Mucosa of stomach (tissue), 1 donor: ENCODE data around the gene IFNAR1.

Experiments
- H3K27me3 ChIP-seq: one replicate; pipeline ENCODE4 v1.7.0; 2013; ENCODE audit warnings: mild to moderate bottlenecking, low read length; ENCODE audit not compliant: control insufficient read depth, insufficient read depth
- H3K36me3 ChIP-seq: one replicate; pipeline ENCODE4 v1.7.0; 2013; ENCODE audit warnings: low read length; ENCODE audit not compliant: control insufficient read depth, insufficient read depth
- H3K4me1 ChIP-seq: one replicate; pipeline ENCODE4 v1.7.0; 2013; ENCODE audit warnings: mild to moderate bottlenecking, low read length; ENCODE audit not compliant: control insufficient read depth, insufficient read depth
- H3K4me3 ChIP-seq: one replicate; pipeline ENCODE4 v1.7.0; 2013; ENCODE audit warnings: low read length
- H3K9ac ChIP-seq: one replicate; pipeline ENCODE4 v1.7.0; 2013; ENCODE audit warnings: mild to moderate bottlenecking, low read length, moderate library complexity
- H3K9me3 ChIP-seq: one replicate; pipeline ENCODE4 v1.7.0; 2013; ENCODE audit warnings: mild to moderate bottlenecking, low read length, moderate library complexity; ENCODE audit not compliant: control insufficient read depth
- donor health status: Pancreatic carcinoma.

IFNAR1 gene

DNA sequence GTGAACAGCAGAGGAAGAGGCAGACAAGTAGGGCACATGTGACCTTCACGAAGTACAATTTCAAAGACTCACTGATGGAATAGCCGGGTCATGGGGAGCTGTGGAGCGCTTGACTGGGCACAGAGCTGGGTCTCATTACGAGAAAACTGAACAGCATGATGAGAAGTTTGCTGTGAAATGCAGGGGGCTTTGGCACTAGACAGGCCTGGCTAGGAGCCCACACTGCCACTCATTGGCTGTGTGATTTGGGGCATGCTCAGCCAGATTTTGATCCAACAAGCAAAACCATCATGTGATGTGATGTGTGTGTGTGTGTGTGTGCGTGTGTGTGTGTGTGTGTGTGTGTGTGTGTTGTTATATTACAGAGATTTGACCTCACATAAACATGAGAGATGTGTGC lies 73.6 kb downstream of the IFNAR1 start:
- no peaks in the 10 kb centered on the region for H3K36me3 ChIP-seq
- no peaks in the 10 kb centered on the region for H3K27me3 ChIP-seq
- H3K9ac ChIP-seq, result no peak overlapping the region
- no peaks in the 10 kb centered on the region for H3K9me3 ChIP-seq
- no peaks in the 10 kb centered on the region for H3K4me1 ChIP-seq
- H3K4me3 ChIP-seq, result no peak overlapping the region

GRCh38 chr21:33401630-33401992 lies 76.8 kb downstream of the IFNAR1 start:
- no peaks in the 10 kb centered on the region for H3K27me3 ChIP-seq
- no peak overlapping the region for H3K9ac ChIP-seq
- no peaks in the 10 kb centered on the region for H3K36me3 ChIP-seq
- H3K9me3 ChIP-seq, result no peaks in the 10 kb centered on the region
- peaks cover 19% of the 10 kb centered on the region for H3K4me1 ChIP-seq
- no peak overlapping the region for H3K4me3 ChIP-seq

- Histone ChIP-seq H3K9ac (peak overlapping the region; percentile 53), H3K9me3 (no peaks in the 10 kb centered on the region), H3K4me1 (peaks cover 25% of the 10 kb centered on the region), H3K4me3 (no peak overlapping the region), H3K27me3 (no peaks in the 10 kb centered on the region), H3K36me3 (no peaks in the 10 kb centered on the region)
Measured at GRCh38 chr21:33402001-33402979, 77.5 kb downstream of the IFNAR1 start.

DNA sequence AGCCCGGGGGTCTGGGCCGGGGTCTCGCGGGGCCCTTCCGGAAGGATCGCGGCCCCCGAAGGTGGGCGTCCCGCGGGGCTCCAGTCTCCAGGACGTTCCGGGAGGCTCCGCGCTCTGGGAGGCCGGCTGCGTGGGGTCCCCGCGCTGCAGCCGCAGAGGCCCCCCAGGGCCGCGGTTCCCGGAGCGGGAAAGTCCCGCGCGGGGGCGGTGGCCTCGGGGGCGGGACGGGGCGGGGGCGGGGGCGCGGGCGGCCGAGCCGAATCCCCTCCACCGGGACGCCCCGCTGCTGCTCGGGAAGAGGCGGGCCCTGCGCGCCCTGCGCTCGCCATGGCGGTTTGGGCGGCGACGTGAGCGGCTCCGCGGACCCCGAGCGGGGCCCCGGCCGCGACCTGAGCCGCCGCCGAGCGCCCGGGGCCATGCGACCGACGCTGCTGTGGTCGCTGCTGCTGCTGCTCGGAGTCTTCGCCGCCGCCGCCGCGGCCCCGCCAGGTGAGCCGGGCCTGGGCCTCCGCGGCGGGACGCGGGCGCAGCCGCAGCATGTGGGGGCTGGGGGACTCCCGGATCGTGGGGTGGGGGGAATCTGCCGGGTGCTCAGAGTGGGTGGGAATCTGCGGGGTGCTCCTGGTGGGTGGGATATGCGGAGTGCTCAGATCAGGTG lies 78.5 kb downstream of the IFNAR1 start, which contains the start of gene IFNGR2:
TSS of gene IFNGR2 (plus strand) at position 286 of the 658 bp plus-strand sequence. CDS start at position 417, 131 bp downstream.
- peak within 1 kb of the TSS; percentile 100 for H3K9ac ChIP-seq
- H3K4me3 ChIP-seq, result peak within 1 kb of the TSS; percentile 97
- peaks cover 27% of the 10 kb centered on the region for H3K4me1 ChIP-seq
- H3K27me3 ChIP-seq, result no peaks in the 10 kb centered on the region
- no peaks in the 10 kb centered on the region for H3K36me3 ChIP-seq
- H3K9me3 ChIP-seq, result no peaks in the 10 kb centered on the region

DNA sequence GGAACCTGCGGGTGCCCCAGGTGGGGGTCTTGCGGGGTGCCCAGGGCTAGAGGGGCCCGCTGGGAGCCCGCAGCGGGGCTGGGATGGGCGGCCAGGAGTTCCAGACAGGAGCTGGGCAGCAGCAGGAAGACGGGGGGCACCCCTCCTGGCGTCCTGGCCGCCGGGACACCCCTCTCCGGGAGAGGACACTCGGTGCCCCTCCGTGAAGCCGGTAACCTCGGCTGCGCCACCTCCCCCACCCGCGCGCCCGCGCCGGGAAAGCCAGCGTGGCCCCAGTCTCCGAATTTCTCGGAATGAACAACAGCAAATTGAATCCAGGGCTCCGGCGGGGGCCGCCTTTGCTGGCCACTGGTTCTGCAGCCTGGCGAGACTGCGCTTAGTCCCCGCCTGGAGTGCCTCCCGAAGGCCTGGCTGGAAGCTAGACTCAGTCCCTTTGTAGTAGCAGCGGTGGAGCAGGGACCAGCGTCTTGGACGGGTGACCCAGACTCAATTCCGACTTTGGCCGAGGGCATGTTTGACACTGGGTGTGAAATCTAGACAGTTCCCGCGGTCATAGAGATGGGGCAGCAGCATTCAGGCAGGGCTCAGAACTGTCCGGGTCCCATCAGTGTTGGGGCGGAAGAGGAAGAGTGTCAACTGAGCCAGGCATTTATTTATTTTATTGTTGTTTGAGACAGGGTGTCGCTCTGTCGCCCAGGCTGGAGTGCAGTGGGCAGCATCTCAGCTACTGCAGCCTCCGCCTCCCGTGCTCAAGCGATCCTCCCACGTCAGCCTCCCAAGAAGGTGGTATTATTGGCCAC lies 79.2 kb downstream of the IFNAR1 start:
- H3K27me3 ChIP-seq, result no peaks in the 10 kb centered on the region
- H3K36me3 ChIP-seq, result no peaks in the 10 kb centered on the region
- no peaks in the 10 kb centered on the region for H3K9me3 ChIP-seq
- peaks cover 27% of the 10 kb centered on the region for H3K4me1 ChIP-seq
- H3K9ac ChIP-seq, result peak overlapping the region; percentile 100
- peak overlapping the region; percentile 97 for H3K4me3 ChIP-seq

GRCh38 chr21:33406493-33406892 lies 81.7 kb downstream of the IFNAR1 start:
- H3K9me3 ChIP-seq, result no peaks in the 10 kb centered on the region
- no peaks in the 10 kb centered on the region for H3K27me3 ChIP-seq
- peaks cover 44% of the 10 kb centered on the region for H3K4me1 ChIP-seq
- H3K36me3 ChIP-seq, result no peaks in the 10 kb centered on the region
- no peak overlapping the region for H3K4me3 ChIP-seq
- H3K9ac ChIP-seq, result peak overlapping the region; percentile 49
